Stimulated activated naive CD8-positive, alpha-beta T cell treated with anti-CD3 and anti-CD28 coated beads, Interleukin-15, Interleukin-2, amounts not matched to agents 100 U/mL and 50 U/mL, for 24 hours (primary cell): ENCODE measurements around the gene UBE3B.

Experiments
- ATAC-seq: fragments of 150-1000 bp; cut with Tn5 transposase; one replicate; pipeline ENCODE4 v1.10.0; 2021
- DNase-seq: peaks from one replicate; pipeline ENCODE4 v3.0.0; 2021

The UBE3B gene

DNA sequence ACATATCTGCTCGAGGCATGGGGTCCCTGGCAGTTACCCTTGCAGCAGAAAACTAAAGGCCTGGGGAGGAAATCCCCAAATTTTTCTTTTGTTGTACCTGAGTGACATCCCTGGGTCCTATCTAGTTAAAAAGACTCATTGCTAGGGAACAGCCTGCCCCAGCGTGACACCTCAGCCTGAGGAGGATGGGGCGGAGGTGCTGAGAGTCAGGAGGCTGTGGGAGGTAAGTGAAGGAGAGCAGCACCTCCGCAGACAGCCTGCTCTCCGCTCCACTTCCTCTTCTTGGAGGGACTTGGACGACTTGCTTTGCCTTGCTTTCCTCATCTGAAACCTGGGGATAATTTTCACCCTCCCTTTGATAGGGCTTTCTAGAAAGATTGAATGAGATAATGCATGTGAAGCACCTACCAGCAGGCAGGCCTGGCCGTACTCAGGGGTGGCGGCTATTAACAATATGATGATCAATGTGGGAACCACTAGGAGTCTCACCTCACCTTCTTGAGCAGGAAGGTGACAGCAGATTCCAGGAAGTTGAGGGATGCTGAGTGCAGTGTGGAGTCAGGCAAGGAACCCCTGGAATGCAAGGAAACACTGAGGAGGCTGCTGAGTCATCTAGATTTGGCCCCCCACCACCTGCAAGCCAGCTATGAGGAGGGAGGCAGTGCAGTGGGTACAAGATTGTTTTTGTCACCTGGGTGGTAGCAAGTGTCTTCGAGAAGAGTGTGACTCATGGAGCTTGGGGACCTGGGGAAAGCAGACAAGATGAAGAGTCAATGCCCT, 23.2 kb downstream of the UBE3B start:
- ATAC-seq (no peak), DNase-seq (no peak)

DNA sequence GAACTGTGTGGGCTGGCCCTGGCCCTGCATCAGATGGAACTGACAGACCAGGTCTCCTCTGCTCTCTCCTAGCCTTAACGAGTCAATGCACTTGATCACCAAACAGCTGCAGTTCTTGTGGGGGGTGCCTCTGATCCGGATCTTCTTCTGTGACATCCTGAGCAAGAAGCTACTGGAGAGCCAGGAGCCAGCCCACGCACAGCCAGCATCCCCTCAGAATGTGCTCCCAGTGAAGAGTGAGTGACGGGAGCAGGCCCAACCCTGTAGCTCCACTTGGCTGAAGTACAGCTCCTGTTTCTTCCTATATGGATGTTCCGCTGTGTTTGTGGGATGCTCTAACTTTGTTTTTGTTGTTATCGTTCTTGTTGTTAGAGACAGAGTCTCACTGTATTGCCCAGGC, 23.9 kb downstream of the UBE3B start:
- ATAC-seq (no peak), DNase-seq (no peak)

DNA sequence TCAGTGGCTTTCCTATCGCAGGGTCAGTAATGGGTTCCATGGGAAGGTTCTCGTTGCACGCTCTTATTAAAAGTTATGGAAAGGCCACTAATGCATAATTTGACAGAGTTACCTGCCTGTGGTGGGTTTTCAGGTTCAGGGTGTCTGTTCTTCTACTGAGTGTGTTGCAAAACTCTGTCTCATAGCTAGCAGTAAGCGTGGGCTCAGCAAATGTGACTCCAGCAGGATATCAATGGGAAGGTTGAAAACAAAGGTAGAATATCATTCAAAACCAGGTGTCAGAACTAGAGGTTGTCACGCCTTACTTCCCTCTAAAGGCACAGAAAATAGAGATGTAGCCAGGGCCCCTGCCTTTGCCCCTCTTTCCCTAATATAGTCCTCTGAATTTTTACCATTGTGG, 24.9 kb downstream of the UBE3B start:
- no peak for ATAC-seq
- no peak for DNase-seq

DNA sequence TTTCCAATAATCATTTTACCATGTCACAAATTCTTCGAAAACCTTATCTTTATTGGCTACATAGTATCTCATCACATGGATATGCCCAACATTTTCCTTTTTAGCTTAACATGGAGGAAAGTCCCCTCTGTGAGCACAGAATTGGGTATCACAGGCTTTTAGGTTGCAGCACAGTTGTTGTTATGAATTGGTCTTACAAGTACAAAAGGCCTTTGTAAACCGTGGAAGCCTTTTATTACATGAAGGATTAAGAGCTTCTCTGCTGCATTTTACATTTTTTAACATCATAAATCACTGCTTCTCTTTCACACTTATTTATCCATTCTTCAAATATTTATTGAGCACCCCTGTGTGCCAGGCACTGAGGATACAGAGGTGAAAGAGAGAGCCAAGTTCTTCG, 26.2 kb downstream of the UBE3B start:
- DNase-seq = no peak
- no peak for ATAC-seq

GRCh38 chr12:109504068-109504467, 26.6 kb downstream of the UBE3B start:
- DNase-seq (no peak), ATAC-seq (no peak)

DNA sequence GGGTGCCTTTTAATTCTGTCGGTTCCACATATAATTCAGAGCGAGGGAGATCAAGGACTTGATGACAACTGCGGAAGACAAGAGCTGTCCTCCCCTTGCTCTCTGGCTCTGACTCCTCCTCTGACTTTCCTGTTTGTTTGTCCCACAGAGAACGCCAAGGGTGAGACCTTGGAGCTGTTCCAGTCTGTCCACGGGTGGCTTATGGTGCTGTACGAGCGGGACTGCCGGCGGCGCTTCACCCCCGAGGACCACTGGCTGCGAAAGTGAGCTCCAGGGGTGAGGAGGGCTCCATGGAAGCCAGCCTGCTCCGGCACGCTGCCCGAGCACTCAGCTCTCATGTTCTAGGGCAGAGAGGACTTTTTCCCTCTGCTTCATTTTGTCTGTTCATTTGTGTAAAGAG, 32.8 kb downstream of the UBE3B start:
- DNase-seq = no peak
- no peak for ATAC-seq

DNA sequence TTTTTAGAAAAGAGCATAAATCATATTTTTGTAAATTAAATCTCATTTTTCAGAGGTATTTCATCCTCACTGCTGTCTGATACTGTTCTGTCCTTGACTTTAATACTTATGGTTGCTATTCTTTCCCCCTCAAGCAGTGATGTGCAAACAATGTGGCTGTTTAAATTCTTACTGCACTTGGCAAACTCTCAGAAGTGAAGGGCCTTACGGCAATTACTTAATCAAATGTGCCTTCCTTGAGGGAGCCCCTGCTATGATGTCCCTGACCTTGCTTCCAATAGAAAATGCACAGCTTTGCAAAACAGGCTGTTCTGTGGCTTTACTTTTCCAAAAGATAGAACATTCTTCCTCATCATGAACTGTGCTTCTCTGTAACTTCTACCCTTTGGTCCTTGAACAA, 35.2 kb downstream of the UBE3B start:
- DNase-seq (no peak), ATAC-seq (no peak)

- ATAC-seq = no peak
These were observed 35.6 kb downstream of the UBE3B start for GRCh38 chr12:109513051-109513450.

DNA sequence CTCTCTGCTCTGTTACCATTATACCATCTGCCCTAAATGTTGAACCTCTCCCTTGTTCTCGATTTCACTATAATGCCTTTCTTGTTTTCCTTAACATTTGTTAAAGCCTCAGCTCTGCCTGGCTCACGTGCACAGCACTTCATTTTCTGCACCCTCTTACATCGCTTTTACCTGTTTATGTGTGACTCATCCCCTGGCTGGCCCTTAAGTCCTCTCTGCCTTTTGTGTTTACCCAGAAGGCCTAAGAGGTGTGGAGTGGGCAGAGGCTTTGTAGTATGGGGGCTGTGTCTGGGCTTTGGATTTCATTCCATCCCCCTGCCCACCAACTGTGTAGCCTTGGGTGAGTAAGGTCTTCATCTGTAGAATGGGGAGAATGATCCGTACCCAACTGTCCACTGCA, 36.5 kb downstream of the UBE3B start:
- no peak for ATAC-seq
- DNase-seq = no peak

More at GRCh38 chr12:109513051-109513450, 35.6 kb downstream of the UBE3B start:
- no peak for DNase-seq

DNA sequence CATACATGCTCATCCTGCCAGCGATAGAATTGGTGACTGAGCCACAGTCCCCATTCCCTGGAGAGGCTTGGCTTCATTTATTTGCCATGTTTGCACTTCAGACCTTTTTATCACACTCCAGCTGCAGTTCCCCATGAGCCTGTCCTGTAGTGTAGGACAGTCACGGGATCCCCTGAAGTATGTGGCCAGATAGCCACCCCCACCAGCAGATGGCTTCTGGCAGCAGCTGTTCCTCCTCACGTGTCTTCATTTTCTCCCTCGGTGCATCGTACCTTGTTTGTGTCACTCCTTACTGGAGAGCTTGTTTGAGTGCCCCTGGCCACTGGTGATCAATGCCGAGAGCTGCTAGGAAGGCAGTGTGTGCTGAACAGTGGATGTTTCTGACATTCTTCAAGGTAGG, 40.2 kb downstream of the UBE3B start:
- no peak for ATAC-seq
- no peak for DNase-seq

DNA sequence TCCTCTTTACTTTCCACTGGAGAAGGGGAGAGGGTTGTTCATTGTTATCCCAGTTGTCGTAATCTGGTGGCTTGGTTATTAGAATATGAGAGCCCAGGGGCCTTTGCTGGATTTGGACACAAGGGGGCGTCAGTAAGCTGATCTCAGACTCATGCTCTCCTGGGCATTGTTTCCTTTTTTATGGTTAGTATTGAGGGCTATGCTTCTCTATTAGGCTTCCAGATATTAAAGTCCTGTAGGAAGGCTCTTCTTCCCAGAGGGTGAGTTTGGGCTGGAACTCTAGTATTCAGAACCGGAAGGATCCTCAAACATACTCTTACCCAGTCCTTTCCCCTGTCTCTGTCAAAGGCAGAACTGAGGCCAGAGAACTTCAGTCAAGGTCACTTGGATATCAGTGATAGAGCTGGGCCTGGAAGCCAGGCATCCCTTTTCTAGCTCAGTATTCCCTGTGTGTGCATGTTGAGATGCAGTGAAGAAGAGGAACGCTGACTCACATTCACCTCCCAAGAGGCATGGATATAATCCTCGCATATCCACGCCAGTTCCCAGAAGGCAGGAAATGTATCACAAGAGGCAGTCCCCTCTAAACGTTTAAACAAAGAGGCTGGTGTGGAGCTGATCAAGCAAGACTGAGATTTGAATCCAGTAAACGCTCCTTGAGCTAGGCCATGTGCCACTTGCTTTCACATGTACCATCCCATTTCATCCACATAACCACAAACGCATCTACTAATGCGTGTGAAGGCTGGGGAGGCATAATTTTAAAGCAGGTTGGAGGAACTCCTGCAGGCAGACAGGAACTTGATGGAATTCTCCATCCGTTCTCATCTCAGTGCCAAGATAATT, 41.6 kb downstream of the UBE3B start:
- DNase-seq (peak; percentile 57), ATAC-seq (no peak)

DNA sequence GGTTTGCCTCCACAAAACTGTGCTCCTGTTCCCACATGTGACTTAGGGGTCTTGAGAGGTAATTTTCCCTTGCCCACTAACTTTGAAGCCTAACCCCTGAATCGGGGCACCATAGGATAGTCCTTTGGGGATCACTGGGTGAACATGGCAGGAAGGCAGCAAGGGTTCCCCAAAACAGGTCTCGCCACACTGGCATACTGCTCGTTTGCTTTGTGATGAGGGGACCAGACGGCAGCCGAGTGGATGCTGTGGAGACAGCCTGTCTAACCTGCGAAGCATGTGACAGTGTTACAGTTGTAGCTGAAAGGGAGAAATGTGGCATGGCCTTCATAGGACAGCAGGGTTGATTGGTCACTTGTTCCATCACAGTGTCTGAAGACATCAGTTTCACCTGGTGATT, 42.4 kb downstream of the UBE3B start:
- DNase-seq (no peak), ATAC-seq (no peak)

GRCh38 chr12:109521831-109522230, 44.4 kb downstream of the UBE3B start:
- ATAC-seq (no peak), DNase-seq (no peak)

- no peak for DNase-seq
- no peak for ATAC-seq
These were observed 45.6 kb downstream of the UBE3B start for GRCh38 chr12:109523071-109523470.

GRCh38 chr12:109523504-109523903, 46.1 kb downstream of the UBE3B start:
- ATAC-seq (no peak), DNase-seq (no peak)

DNA sequence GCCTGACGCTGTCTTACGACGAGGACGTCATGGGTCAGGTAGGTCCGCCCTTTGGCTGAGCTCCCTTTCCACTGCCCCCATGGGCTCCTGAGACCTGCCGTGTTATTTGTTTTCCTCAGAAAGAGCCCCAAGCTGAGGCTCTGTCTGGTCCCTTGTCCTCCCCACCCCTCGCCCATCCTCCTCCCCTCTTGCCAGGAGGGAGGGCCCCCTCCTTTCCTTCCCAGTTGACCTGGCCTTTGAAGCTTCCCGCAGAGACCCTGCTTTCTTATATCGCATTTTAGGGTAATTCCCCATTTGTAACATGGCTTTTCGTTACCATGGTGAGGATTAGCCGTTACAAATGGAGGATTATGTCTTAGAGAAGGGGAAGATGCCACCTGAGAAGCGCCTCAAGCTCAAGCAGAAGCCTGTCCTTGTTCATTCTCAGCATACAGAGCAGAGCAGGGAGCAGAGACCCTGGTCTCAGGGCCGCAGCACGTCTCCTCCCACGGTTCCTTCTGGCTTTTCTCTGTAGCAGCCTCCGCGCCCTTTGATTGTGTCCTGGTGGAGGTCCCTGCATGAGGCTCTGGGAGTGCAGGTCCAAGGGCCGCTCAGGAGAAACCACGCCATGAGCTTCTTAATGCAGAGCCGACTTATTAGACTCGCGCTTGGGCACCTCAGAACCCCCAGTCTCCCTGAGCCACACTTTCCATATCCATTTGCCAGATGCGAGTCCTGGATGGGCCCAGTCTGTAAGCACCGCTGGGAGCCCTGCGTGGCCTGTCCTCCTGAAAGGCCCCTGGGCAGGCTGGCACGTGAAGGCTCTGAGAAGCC, 47.2 kb downstream of the UBE3B start:
- no peak for DNase-seq
- ATAC-seq = no peak

DNA sequence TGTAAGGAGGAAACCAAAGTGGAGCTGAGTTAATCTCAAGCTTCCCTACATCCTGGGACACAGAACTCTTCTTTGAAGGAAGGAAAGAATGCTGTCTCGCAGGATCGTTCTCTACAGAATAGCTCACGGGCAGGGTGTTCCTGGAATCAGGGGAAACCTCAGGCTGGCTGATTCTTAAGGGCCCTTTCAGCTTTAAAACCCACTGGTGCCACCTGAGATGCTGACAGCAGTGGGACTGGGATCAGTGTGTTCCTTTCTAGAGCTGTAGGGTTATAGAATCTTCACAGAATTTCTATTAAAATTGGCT, 47.8 kb downstream of the UBE3B start:
- DNase-seq (no peak), ATAC-seq (no peak)

DNA sequence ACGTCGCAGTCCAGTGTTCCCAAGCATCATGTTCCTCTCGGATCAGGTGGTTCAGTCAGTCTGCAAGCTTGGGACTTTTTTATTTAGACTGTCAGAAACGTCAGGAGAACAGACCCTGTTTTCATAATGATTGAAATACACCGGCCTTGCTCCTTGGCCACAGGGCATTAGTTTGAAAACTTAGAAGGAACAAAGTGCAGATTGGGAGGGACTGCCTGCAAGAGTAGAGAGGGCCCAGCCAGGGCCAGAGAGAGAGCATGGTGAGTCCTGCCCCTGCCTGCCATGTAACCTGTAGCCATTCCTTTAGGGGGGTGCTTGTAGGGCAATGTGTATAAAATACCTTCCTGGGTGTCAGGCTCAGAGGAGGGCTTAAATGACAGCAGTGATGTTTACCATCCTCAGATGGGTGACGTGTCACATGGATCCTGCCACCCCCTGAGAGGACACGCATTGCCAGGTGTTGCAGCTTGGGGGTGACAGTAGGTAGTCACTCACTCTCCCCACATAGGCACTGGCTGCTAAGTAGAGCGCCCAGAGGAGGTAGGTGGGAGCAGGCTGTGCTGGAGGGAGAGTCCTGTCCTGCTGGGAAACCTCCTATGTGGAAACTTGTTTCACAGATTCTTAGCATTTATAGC, 50.2 kb downstream of the UBE3B start:
- ATAC-seq = no peak

GRCh38 chr12:109529691-109530640, 52.5 kb downstream of the UBE3B start:
- DNase-seq = no peak
- ATAC-seq = no peak

More for the DNA sequence above, 50.2 kb downstream of the UBE3B start:
- no peak for DNase-seq

- ATAC-seq (no peak), DNase-seq (no peak)
These were observed 54.0 kb downstream of the UBE3B start for GRCh38 chr12:109531411-109531810.
